GM18861 (cell line): ENCODE measurements around the gene ITPK1.
A peak's percentile ranks its signal among the peaks of the same experiment; 100 is the strongest.

Experiments used
- ATAC-seq: cut with Tn5 transposase; IDR thresholded peaks from one replicate; pipeline ENCODE4 v1.9.1; 2021; ENCODE audit not compliant: unreplicated experiment

Gene ITPK1

GRCh38 chr14:93012951-93013719 is 102.6 kb downstream of the ITPK1 start:
- no peak for ATAC-seq

DNA sequence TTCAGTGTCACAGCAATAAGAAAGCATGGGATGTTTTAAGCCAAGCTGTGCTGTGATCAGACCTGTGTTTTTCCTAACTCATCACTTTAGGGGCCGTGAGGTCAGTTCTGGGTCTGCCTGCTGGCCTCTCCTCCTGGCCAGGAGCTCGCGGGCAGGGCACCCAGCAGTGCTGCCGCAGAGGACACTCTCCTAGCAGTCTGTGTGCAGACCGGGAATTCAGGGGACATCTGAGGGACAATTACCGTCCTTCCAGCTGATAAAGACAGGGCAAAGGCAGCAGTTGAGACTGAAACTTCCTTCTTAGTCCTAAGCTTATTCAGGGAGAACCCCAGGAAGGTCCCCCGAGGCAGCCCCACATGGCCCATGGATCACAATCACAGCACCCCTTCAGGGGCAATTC is 103.2 kb downstream of the ITPK1 start:
- no peak for ATAC-seq

- no peak for ATAC-seq
Observed at GRCh38 chr14:93011650-93012325, 103.9 kb downstream of the ITPK1 start.

- ATAC-seq = no peak
Observed at GRCh38 chr14:93011141-93011529, 104.6 kb downstream of the ITPK1 start.

DNA sequence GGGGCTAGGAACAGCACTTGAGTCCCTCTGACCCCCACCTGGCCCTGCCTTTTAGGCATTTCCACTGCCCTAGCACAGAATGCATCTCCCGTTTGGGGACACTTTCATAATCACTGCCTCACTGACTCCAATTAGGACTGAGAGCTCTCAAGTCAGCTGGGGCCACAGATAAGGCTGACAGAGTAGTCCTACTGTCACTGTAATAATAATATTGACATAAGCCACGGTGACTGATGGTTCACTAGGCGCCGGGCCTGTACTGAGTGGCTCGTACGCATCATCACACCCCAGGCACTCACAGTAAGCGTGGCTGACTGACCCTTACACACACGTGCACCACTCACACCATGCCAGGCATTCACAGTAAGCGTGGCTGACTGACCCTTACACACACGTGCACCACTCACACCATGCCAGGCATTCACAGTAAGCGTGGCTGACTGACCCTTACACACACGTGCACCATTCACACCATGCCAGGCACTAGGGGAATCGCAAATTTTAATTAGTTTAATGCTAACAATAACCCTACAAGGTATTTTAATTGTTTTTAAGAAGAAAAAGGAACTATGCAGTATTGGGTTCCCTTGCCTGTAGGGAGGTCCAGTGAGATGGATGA is 105.1 kb downstream of the ITPK1 start:
- no peak for ATAC-seq

GRCh38 chr14:93010130-93010499 is 105.6 kb downstream of the ITPK1 start:
- no peak for ATAC-seq

GRCh38 chr14:93009471-93010129 is 106.1 kb downstream of the ITPK1 start:
- no peak for ATAC-seq

- ATAC-seq = no peak
Observed at GRCh38 chr14:93008381-93008780, 107.3 kb downstream of the ITPK1 start.

- ATAC-seq = peak; percentile 51
Observed at GRCh38 chr14:93007225-93007997, 108.3 kb downstream of the ITPK1 start.

DNA sequence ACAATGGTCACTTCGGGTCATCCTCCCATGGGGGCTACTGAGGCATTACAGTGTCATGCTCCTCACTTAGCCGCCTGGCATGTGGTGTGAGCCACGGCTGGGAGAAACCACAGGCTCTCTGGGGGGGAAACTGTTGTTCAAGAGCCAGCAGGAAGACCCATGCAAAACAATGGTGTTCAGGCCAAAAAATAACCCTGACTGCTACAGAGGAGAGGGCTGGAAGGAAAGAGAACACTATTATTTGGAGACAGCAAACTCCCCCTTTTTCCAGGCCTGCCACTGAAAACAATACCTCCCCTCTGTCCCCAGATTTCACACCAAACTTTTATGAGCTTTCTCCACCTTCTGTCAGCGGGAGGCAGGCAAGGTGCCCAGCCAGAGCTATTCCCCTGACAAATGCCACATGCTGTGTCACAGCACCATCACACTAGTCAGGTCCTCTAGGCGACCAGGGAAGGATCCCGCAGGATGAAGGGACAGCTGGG is 109.1 kb downstream of the ITPK1 start:
- ATAC-seq = no peak

DNA sequence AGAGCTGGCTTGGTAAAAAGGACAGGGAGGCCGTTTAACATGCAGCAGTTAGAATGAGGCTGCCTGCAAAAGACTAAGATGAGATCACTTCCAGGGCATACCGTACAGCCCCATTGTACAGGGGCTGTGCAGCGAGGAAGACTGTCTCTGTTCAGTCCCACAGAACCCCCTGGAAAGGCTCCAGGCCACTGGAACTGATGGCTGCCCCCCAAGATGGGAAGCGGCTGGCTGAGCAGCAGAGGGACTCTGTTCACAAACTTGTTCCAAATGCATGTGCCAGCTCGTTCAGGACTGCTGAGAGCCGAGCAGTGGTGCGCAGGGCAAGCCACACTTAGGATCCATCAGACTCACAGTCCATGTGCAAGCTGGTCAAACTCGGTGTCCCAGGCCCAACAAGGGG is 109.9 kb downstream of the ITPK1 start:
- ATAC-seq = no peak

- ATAC-seq = no peak
Observed at GRCh38 chr14:93005135-93005813, 110.5 kb downstream of the ITPK1 start.

DNA sequence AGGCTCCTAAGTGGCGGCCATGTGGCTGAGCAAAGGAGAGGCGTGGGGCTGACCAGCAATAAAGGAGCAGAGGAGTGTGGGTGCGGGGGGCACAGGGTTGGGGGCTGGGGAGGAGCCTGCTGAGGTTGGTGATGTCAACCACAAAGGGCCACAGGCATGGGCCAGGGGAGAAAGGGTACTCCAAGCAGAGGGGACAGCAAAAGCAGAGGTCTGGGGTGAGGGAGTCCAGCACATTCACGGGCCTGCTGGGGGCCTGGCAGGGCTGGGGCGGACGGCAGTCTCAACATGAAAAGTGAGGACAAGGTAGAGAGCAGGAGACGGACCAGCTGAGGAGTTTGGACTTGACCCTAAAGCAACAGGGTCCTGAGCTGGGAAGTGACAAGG is 111.0 kb downstream of the ITPK1 start:
- no peak for ATAC-seq

- ATAC-seq = no peak
Observed at GRCh38 chr14:93003945-93004698, 111.6 kb downstream of the ITPK1 start.

DNA sequence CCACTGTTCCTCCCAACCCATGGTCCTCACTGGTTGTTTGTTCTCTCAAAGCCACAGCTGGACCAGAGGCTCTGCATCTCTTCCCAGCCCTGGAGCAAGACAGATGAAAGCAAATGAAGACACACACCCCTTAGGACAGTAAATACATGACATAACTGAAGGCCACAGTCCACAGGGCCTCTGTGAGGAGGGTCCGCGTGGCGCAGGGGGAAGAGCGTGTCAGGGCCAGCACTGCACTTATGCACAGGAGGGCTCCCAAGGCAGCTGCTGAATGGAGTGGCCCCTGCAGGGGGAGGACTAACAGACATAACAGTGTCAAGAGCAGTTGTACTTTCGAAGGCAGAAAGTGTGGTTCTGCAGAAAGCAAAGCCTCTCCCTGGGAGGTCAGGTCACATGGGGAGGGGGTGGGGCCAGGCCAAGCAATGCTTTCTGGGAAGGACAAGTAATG is 112.8 kb downstream of the ITPK1 start:
- ATAC-seq = no peak

DNA sequence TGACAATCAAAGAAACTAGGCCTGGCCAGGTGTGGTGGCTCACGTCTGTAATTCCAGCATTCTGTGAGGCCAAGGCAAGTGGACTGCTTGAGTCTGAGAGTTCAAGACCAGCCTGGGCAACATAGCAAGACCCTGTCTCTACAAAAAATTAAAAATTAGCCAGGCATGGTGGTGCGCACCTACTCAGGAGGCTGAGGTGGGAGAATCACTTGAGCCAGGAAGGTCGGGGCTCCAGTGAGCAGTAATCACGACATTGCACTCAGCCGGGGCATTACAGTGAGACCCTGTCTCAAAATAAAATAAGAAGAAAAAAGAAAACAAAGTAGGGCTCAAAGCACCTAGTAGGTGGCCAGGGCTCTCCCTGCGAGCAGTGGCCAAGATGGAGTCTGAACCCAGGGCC is 113.7 kb downstream of the ITPK1 start:
- ATAC-seq = no peak

- ATAC-seq = no peak
Observed at GRCh38 chr14:92998946-92999345, 116.8 kb downstream of the ITPK1 start.

DNA sequence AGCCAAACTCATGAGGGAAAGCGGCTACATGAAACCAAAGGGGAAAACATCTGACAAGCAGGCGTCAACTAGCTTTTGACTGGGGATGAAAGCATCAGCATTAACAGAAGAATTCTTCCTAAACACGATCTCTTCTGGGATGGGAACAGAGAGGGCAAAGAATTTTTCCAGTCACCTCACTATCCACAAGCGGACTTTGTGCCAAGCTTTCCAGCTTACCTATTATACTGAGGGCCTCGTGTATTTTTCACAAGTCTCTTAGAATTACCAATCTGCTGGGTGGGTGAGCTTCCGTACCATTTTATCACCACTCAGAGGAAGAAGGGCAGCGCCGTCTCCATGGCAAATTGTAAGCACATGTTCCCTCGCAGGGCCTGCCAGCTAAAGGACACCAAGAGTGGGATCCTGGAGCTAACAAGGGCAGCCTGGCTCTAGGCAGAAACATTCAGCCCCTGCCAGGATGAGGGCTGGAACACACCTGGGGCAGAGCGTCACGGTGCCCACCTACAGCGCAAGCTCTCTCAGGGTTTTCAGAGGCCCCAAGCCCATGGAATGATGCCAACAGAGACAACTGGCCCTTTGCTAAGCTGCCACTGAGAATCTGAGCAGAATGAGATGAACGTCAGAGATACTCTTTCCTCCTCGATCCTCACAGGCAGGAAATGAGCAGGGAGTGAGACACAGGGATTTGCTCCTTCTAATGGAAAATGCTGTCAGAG is 118.2 kb downstream of the ITPK1 start:
- no peak for ATAC-seq

- no peak for ATAC-seq
Observed at GRCh38 chr14:92995620-92996019, 120.1 kb downstream of the ITPK1 start.
